Islet of Langerhans (tissue), 1 donor: ENCODE results near the gene SAMD13.

ENCODE experiments used
- FAIRE-seq: peaks from one replicate; lab custom pipeline; 2011; peaks lifted over from hg19 to GRCh38; lab: Jason Lieb, UNC

The SAMD13 gene

GRCh38 chr1:84374991-84375696 is 73.6 kb downstream of the SAMD13 start:
- no peak for FAIRE-seq

- no peak for FAIRE-seq
Measured at GRCh38 chr1:84376000-84376910, 74.7 kb downstream of the SAMD13 start.

DNA sequence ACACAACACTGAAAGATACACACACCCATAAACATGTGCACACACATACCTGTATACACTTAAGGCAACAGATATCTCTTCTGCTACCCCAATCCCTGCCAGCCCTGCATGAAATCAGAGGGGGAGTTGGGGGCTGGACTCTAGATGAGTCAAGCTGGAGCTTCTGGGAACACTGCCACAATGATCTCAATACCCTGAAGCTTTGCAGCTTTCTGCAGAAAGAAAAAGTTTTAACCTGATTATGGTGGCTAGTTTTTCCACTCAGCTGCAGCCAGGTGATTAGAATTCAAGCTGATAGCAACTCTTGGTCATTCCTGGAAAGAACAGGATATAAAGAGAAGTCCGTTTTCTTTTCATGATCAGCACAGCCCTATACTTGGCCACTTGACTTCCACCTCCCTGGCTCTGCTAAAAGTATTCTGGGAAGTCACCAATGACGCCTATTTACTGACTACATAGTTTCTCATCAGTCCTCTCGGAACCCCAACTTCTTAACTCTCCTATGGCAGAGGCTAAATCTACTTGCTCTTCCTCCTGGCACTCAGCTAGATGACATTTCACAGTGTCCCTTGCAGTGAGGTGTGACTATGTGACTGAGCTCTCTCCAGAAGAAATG is 76.1 kb downstream of the SAMD13 start:
- no peak for FAIRE-seq

DNA sequence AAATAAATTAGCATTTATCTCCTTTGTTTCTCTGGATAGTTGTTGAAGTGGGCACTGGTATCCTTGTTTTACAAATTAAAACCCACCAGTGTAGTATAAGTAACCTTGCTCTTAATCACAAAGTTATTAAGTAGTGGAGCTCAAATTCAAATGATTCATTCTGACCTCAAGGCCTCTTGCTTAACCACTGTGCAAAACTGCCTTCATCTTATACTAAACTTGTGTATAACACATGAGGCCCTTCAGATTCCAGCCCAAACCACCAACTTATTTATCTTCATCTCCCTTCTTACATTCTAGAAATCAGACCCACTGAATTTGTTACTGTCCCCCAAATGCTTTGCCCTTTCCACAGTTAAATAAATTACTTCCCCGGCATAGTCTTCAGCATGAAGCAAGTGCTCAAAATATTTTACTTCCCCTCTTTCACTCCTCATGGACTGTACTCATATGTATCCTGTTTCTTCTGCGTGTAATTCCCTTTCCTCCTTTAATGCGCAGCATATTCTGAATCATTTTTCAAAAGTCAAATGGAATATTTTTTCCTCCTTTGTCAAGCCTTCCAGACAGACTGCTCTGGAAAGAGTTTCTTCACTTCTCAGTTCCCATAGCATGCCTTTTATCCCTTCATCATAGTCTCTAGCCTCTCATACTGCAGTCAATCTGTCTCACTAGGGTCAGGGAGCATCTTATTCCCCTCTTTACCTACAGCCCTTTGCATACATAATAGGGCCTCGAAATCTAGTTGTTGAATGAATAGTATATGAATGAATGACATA is 77.8 kb downstream of the SAMD13 start:
- no peak for FAIRE-seq

GRCh38 chr1:84379917-84380180 is 78.3 kb downstream of the SAMD13 start:
- no peak for FAIRE-seq

- no peak for FAIRE-seq
Measured at GRCh38 chr1:84382127-84382526, 80.6 kb downstream of the SAMD13 start.

GRCh38 chr1:84385347-84385746 is 83.8 kb downstream of the SAMD13 start:
- no peak for FAIRE-seq

- no peak for FAIRE-seq
Measured at GRCh38 chr1:84386716-84387479, 85.4 kb downstream of the SAMD13 start.

DNA sequence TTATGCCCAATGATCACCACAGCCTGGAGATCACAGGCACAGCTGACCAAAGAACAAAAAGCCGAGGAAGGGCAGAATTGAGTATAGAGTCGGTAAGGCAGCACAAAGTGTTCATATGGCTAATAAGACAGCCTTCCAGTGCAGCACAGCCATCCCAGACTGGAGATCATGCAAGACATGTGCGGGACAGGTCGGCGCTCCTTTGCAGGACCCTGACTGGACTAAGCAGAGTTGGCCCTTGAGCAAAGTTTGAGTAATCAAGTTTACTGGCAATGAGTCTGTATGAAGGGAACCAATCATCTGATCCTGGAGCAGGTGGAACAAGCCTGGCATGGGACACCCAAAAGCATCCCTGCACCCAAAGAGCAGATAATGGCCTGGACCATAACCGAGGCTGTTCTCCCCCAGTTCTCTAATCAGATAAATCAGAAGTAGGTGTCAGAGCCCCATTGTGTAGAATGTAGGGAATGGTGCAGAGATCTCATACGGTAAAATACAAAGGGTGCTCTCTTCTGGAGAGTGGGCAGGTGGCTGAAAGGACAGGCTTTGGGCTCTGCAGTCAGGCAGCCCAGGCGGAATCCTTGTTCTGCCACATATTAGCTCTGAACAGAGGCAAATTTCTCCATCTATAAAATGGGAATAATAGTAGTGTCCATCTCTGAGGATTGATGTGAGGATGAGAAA is 86.1 kb downstream of the SAMD13 start:
- FAIRE-seq, result no peak

GRCh38 chr1:84390226-84390625 is 88.7 kb downstream of the SAMD13 start:
- no peak for FAIRE-seq

- no peak for FAIRE-seq
Measured at GRCh38 chr1:84398175-84399155, 97.0 kb downstream of the SAMD13 start, which contains the start of gene DNASE2B. TSS of gene DNASE2B (plus strand) at chr1:84398484. CDS start at chr1:84398565, 81 bp downstream.
